DMS114 treated with DMSO at 0.1 percent for 48 hours (cell line): Measurements from ENCODE around the gene FBXL7.

Experiments used
- DNase-seq: peaks from one replicate; lab custom pipeline; 2025; ENCODE audit not compliant: unreplicated experiment; lab: John Stamatoyannopoulos, UW

Gene FBXL7

GRCh38 chr5:15980835-15981234 is 480.9 kb downstream of the FBXL7 start:
- DNase-seq = no peak

GRCh38 chr5:15983392-15983791 is 483.4 kb downstream of the FBXL7 start:
- DNase-seq = no peak
